ENCODE measurements around the gene DROSHA. TPM values are rescaled to one million over a fixed set of nuclear protein-coding genes. Genes with fewer than 3 reads are reported as not detected.

The DROSHA gene
- total and polyA plus RNA-seq, 2 of the 8 experiments (the other 6 are each of a cell fraction or from before 2014, with no cell fraction given), result 65.9 to 122 TPM

- H3K9me3 ChIP-seq (ENCODE audit: insufficient read depth in 2 of 2, low read depth in 1 of 2, low read length in 1 of 2), result no peaks in the 10 kb centered on the region
- H2BK5ac ChIP-seq (ENCODE audit: low read depth, low read length), result no peak overlapping the region
- no peak overlapping the region for H4K8ac ChIP-seq (ENCODE audit: extremely low read depth, insufficient read depth, low read length)
- no peaks in the 10 kb centered on the region for H3K79me1 ChIP-seq (ENCODE audit: low read depth, low read length)
- DNase-seq (ENCODE audit: low read depth in 1 of 2, low spot score in 2 of 2), result no peak
- no peak for FAIRE-seq
- H3K79me2 ChIP-seq (ENCODE audit: control insufficient read depth in 1 of 2, insufficient read depth in 2 of 2, low read length in 2 of 2), result no peaks in the 10 kb centered on the region
- H3K14ac ChIP-seq (ENCODE audit: insufficient read length), result no peak overlapping the region
- no peak overlapping the region for H3K23ac ChIP-seq (ENCODE audit: insufficient read length)
- H3K27me3 ChIP-seq (replicated peaks in 1 of 4; ENCODE audit: control insufficient read depth in 3 of 4, extremely low read depth in 1 of 4, insufficient read depth in 3 of 4, low read length in 3 of 4), result no peaks in the 10 kb centered on the region
- H4K20me1 ChIP-seq (replicated peaks in 1 of 2; ENCODE audit: control insufficient read depth in 1 of 2, insufficient read depth in 2 of 2, low read length in 2 of 2), result no peaks in the 10 kb centered on the region
- CTCF ChIA-PET (ENCODE audit: partially characterized antibody), result no interaction called here
- no peak overlapping the region for H2BK20ac ChIP-seq (ENCODE audit: low read length)
- H2AK5ac ChIP-seq (ENCODE audit: low read depth, low read length), result no peak overlapping the region
- H3K4me2 ChIP-seq (ENCODE audit: insufficient read depth in 1 of 2, low read depth in 2 of 2, low read length in 2 of 2), result no peak overlapping the region
- no peak overlapping the region for H4K91ac ChIP-seq (replicated peaks; ENCODE audit: insufficient read length, low read length)
- H3K18ac ChIP-seq (ENCODE audit: extremely low read depth, low read length), result no peak overlapping the region
- no peak overlapping the region for H2AFZ ChIP-seq (ENCODE audit: low read length)
- no peak overlapping the region for H3K56ac ChIP-seq (replicated peaks; ENCODE audit: insufficient read length, low read depth, low read length)
- no peak overlapping the region for H2BK15ac ChIP-seq (ENCODE audit: low read length)
- H3K36me3 ChIP-seq (ENCODE audit: control insufficient read depth in 2 of 4, insufficient read depth in 4 of 4, low read length in 3 of 4), result no peaks in the 10 kb centered on the region
- H3K4me1 ChIP-seq (replicated peaks in 1 of 4; ENCODE audit: control insufficient read depth in 3 of 4, insufficient read depth in 4 of 4, low read length in 3 of 4), result no peaks in the 10 kb centered on the region
- no peak overlapping the region for H3K4ac ChIP-seq (replicated peaks; ENCODE audit: insufficient read length, low read depth, low read length)
- no peak overlapping the region for H2BK120ac ChIP-seq (replicated peaks; ENCODE audit: low read depth, low read length)
- no peaks in the 10 kb centered on the region for H3K23me2 ChIP-seq (ENCODE audit: low read depth, low read length)
- POLR2A ChIA-PET (ENCODE audit: partially characterized antibody), result no interaction called here
- H3K9ac ChIP-seq (replicated peaks in 1 of 4; ENCODE audit: extremely low read depth in 1 of 4, low read depth in 3 of 4, low read length in 3 of 4), result no peak overlapping the region
- no peak overlapping the region for H3K27ac ChIP-seq (ENCODE audit: low read depth, low read length)
- H2BK12ac ChIP-seq (ENCODE audit: low read depth, low read length), result no peak overlapping the region
- no peak overlapping the region for H3K4me3 ChIP-seq (ENCODE audit: extremely low read depth in 1 of 4, insufficient read depth in 2 of 4, low read depth in 3 of 4, low read length in 4 of 4)
- H4K5ac ChIP-seq (ENCODE audit: insufficient read length, low read depth, low read length), result no peak overlapping the region
- 80% methylated on average over 1 of the region's 1 CpG; no CpG with 5 or more reads in 1 of the 2 experiments for WGBS, 2 experiments (ENCODE audit: extremely low coverage in 1 of 2, insufficient coverage in 1 of 2, insufficient read length in 1 of 2, insufficient replicate concordance in 2 of 2, low coverage in 1 of 2, low lambda C conversion rate in 2 of 2, missing lambda C conversion rate in 1 of 2)
- TF ChIP-seq CTCF (IDR thresholded peaks at IDR 0.05; ENCODE audit: control extremely low read depth in 1 of 3, insufficient read depth in 1 of 3, low read depth in 1 of 3, low read length in 3 of 3) (no peak), TAF7 (optimal IDR thresholded peaks at IDR 0.05; ENCODE audit: borderline replicate concordance, low read depth, low read length) (no peak), EP300 (IDR thresholded peaks at IDR 0.05; ENCODE audit: borderline replicate concordance in 1 of 2, low read depth in 2 of 2, low read length in 2 of 2) (no peak), CBX5 (IDR thresholded peaks at IDR 0.05; ENCODE audit: low read depth, low read length) (no peak), TEAD4 (IDR thresholded peaks at IDR 0.05; ENCODE audit: low read depth, low read length) (no peak)
Measured at GRCh38 chr5:31372124-31372523, 159.8 kb downstream of the DROSHA start.

All from H1 (cell line).